Measurements from ENCODE around the gene MTG2.

DNA sequence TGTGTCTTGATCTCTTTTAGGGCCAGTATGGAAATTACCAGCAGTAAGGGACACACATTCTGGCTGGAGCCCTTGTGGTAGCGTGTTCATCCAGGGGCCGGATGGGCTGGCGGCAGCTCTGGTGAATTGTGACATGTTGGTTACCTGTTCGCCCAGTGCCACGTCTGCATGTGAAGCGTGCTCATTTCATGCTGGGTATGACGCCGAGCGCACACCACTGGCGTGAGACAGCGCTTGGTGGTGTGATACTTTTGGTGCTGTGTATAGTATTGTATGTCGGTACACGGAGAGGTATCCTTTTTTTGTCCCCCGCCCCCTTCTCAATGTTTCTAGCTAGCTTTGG is 3.7 kb upstream of the MTG2 start:
- no peak for TF ChIP-seq POLR2AphosphoS5 (IDR thresholded peaks at IDR 0.05)
- TF ChIP-seq, protein P1, sequence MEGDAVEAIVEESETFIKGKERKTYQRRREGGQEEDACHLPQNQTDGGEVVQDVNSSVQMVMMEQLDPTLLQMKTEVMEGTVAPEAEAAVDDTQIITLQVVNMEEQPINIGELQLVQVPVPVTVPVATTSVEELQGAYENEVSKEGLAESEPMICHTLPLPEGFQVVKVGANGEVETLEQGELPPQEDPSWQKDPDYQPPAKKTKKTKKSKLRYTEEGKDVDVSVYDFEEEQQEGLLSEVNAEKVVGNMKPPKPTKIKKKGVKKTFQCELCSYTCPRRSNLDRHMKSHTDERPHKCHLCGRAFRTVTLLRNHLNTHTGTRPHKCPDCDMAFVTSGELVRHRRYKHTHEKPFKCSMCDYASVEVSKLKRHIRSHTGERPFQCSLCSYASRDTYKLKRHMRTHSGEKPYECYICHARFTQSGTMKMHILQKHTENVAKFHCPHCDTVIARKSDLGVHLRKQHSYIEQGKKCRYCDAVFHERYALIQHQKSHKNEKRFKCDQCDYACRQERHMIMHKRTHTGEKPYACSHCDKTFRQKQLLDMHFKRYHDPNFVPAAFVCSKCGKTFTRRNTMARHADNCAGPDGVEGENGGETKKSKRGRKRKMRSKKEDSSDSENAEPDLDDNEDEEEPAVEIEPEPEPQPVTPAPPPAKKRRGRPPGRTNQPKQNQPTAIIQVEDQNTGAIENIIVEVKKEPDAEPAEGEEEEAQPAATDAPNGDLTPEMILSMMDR (IDR thresholded peaks at IDR 0.05), result no peak
- TF ChIP-seq POLR2A (IDR thresholded peaks at IDR 0.05), result no peak
